ENCODE data around the gene QPCT.
"Not testable (repeated sequence)": the region's sequence is repeated elsewhere in the genome, so short reads cannot be mapped to it uniquely, and the experiment has no call there.

The QPCT gene

GRCh38 chr2:37344453-37345361, at the start of gene QPCT:
TSS of gene QPCT (plus strand) at chr2:37344630. CDS start at chr2:37344732, 102 bp downstream.
- no peak for DNase-seq

DNA sequence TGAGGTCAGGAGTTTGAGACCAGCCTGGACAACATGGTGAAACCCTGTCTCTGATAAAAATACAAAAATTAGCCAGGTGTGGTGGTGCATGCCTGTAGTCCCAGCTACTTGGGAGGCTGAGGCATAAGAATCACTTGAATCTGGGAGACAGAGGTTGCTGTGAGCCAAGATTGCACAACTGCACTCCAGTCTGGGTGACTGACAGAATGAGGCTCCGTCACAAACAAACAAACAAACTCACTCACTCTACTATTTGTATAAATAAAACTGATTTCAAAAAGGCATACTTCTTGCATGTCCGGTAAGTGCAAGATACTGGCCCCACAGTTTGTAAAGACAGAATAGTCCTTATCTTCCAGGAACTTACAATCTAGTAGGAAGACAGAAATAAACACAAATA, 49.6 kb upstream of the QPCT start:
- not testable (repeated sequence) for DNase-seq

DNA sequence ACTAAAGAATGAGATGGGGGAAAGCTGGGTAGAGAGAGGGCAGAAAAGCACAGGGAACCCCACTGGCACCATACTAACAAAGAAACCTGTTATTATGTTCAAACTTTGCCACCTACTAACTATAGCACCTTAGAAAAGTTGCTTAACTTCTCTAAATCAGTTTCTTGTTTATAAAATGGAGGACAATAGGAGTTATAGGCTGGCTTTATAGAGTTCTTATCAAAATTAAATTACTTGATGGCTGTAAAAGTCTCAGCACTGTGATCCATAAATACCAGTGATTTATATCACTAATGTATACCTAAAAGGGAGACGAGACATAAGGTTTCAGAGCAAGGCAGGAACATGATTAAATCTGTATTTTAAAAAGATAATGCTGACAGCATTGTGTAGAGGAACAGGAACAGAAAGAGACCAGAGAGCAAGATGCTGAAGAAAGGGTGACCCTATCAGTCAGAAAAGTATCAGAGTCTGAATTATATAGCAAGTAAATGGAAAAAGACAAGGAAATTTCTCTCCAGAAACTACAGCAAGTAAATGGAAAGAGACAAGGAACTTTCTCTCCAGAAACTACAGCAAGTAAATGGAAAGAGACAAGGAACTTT, 48.9 kb upstream of the QPCT start:
- DNase-seq, result no peak

DNA sequence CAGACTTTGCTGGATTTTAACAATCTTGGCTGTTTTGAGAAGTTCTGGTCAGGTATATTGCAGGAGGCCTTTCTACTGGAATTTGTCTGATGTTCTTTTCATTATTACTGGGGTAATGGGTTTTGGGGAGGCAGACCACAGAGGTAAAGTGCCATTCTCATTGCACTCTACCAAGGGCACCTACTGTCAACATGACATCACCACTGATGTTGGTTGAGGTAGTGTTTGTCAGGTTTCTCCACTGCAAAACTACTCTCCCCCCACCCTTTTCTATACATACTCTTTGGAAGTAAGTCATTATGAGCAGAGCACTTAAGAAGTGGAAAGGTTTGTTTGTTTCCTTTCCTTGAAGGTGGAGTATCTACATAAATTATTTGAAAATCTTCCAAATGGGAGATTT, 46.8 kb upstream of the QPCT start:
- no peak for DNase-seq

DNA sequence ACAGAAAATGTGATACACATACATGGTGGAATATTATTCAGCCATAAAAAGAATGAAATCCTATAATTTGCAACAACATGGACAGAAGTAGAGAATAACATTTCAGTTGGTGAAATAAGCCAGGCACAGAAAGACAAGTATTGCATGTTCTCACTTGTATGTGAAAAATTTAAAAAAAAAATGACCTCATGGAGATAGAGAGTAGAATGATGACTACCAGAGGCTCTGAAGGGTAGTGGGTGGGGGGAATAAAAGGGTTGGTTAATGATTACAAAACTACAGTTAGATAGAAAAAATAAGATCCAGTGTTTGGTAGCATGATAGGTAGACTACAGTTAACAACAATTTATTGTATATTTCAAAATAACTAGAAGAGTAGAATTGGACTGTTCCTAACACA, 44.3 kb upstream of the QPCT start:
- DNase-seq, result no peak

DNA sequence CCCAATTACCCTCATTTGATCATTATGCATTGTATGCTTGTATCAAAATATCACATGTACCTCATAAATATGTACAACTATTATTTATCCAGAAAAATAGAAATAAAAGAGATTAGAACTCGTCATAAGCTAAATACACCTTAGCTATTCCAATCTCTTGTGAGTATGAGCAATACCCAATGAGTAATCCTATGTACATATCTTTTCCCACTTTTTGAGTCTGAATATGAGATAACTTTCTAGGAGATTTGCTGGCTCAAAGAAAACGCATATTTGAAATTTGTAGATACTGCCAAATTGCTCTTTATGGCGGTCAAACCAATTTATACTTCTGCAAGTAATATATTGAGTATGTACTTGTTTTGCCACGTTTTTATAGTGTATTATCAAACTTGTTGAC, 43.9 kb upstream of the QPCT start:
- no peak for DNase-seq

DNA sequence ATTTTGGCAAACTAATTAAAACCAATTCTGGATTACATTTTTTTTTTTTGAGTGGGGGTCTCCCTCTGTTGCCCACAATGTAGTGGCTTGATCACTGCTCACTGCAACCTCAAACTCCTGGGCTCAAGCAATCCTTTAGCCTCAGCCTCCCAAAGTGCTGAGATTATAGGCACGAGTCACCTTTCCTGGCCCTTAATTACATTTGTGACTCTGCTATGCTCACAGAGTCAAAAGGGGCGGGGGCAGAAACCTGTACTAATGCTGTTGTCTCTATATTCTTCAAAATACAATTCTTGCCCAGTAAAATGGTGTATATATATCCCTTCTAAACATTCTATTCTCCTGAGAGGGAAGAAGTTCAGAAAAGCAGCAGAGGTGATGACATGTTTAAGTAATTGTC, 43.0 kb upstream of the QPCT start:
- no peak for DNase-seq

- DNase-seq, result no peak
These were observed 41.7 kb upstream of the QPCT start for GRCh38 chr2:37302701-37303252.

- no peak for DNase-seq
These were observed 38.4 kb upstream of the QPCT start for GRCh38 chr2:37306024-37306423.

DNA sequence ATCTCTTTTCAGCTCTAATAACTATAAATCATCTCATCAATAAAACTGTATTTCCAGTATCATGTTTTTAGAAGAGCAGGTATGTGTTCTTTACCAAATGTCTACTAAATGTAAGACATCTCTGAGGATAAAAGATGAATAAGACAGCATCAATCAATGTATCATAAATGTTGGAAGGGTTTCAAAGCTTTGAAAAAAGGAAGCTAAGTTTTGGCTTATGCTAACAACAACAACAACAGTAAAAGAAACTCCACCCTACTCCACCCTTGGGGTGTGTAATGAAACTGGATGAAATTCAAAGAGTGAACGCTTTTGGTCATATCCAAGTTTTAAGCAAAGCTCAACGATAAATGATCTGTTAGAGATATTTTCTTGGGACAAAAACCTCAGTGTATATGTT, 36.9 kb upstream of the QPCT start:
- no peak for DNase-seq

GRCh38 chr2:37315364-37315763, 29.1 kb upstream of the QPCT start:
- DNase-seq, result no peak

DNA sequence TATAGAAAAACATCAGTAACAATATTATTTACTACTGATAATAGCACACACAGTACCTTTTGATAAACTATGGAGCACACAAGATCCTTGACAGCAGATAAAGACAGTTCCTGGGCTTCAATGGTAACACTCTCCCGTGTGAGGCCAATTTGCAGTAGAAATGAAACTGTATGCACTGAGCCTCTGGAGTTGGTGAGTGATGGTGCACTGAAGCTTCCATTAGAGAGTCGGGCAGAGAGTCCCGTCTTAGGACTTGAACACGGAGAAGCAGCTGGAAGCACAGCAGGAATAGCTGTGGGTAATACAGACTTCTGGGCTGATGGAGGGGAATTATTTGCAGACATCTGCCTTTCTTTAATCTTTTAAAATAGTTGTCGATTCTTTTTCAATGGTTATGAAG, 28.2 kb upstream of the QPCT start:
- no peak for DNase-seq

- no peak for DNase-seq
These were observed 26.7 kb upstream of the QPCT start for GRCh38 chr2:37317746-37318145.

GRCh38 chr2:37318401-37318800, 26.0 kb upstream of the QPCT start:
- DNase-seq, result peak; percentile 59

- DNase-seq, result no peak
These were observed 24.4 kb upstream of the QPCT start for GRCh38 chr2:37319754-37320609.

DNA sequence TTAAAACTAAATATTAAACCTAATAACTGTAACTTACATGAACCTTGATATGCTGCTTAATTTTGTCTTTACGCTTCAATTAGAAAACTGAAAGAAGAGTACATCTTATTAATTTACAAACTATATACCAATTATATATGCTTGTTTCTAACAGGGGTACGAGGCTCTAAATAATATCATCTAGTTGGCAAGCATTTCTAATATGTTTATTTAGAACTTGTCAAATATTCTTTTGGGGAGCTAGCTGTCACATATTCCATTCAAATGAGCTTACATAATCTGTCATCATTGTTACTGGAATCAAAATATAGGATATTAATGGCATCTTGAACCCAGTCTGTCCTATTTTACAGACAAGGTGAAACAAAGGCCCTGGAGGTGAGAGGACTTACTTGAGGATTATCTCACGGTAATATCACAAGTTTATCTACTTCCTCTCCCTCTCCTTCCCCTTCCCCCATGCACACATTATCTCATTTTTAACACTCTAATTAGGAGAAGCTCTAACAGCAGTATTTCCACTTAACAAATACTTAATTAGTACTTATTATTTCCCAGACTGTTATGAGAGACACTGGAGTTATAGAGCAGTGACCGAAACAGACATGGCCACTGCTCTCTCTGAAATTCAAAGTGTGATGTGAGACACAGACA, 23.3 kb upstream of the QPCT start:
- no peak for DNase-seq

GRCh38 chr2:37322368-37322767, 22.1 kb upstream of the QPCT start:
- DNase-seq, result no peak

DNA sequence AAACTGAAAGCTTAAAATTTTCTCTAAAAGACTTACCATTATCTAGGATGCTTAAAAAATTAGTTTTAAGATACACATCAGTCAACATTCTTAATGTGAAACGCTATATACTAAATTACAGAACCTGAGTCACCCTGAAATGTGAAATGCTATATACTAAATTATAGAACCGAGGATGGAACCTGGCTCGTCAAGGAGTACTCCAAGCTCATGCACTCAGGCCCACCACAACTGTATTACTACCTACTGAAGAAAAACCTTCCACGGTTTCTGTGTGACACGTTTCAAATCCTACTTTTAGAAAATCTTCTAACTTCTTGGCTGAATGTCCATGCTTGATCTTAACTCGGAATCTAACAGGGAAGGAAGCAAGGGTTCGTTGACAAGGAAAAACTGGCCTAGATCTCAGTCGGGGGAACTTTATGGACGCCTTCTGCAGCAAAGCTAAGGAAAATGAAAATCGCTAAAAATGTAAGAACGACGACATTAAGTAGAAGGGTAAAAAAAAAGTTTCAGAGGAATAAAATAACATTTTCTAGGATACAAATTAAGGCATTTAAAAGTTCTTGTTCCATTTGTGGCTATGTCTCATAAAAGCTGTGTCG, 21.2 kb upstream of the QPCT start:
- no peak for DNase-seq

- DNase-seq, result no peak
These were observed 20.5 kb upstream of the QPCT start for GRCh38 chr2:37323781-37324535.

DNA sequence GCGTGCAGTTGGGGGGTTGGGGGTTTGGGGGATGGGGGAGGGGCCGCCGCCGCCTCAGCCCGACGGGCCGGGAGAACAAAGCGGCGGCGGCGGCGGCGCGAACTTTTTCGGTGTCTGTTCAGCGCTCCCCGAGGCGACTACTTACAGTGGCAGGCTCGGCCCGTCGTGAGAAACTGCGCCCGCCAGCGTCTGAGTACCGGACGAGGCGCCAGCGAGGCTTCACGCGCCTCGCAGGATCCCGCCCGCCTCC, 20.0 kb upstream of the QPCT start:
- no peak for DNase-seq

GRCh38 chr2:37324786-37325624, 19.4 kb upstream of the QPCT start, which contains the start of gene PRKD3:
TSS of gene PRKD3 (minus strand) at chr2:37324833. CDS start at chr2:37316524, 8,309 bp downstream.
- peak; percentile 14 for DNase-seq

All from MV-4-11 (cell line).